SK-N-SH treated with all-trans-retinoic acid at 6 μM for 48 hours (cell line): ENCODE measurements around the gene HRH2.

Experiments used
- ATAC-seq: fragments of 200-7000 bp; cut with Tn5 transposase; 3 replicates; pipeline ENCODE4 v1.9.1; 2020; ENCODE audit warnings: mild to moderate bottlenecking, moderate library complexity
- ARNTL ChIP-seq: fragments of 450-650 bp; formaldehyde crosslinking; IDR thresholded peaks from 2 replicates; pipeline ENCODE4 v1.5.0; 2020; ENCODE audit warnings: low read depth, mild to moderate bottlenecking, moderate library complexity, borderline replicate concordance
- BACH2 ChIP-seq: fragments of 250-450 bp; sonication (Bioruptor Pico); IDR thresholded peaks from 2 replicates; pipeline ENCODE4 v1.9.0; 2021; ENCODE audit warnings: mild to moderate bottlenecking, borderline replicate concordance
- CSDC2 ChIP-seq: fragments of 250-450 bp; sonication (Bioruptor Pico); IDR thresholded peaks from 2 replicates; pipeline ENCODE4 v1.5.0; 2020; ENCODE audit warnings: mild to moderate bottlenecking, moderate library complexity
- ESRRG ChIP-seq: fragments of 250-450 bp; sonication (Bioruptor Pico); IDR thresholded peaks from 2 replicates; pipeline ENCODE4 v1.6.1; 2021; ENCODE audit warnings: mild to moderate bottlenecking
- GLIS3 ChIP-seq: fragments of 250-450 bp; sonication (Bioruptor Pico); IDR thresholded peaks from 2 replicates; pipeline ENCODE4 v1.5.0; 2020; ENCODE audit warnings: mild to moderate bottlenecking, moderate library complexity
- ISL1 ChIP-seq: fragments of 250-450 bp; sonication (Bioruptor Pico); IDR thresholded peaks from 2 replicates; pipeline ENCODE4 v2.1.2; 2022; ENCODE audit warnings: mild to moderate bottlenecking, moderate library complexity
- OSR1 ChIP-seq: fragments of 250-450 bp; sonication (Bioruptor Pico); IDR thresholded peaks from 2 replicates; pipeline ENCODE4 v1.8.0; 2022; ENCODE audit warnings: moderate library complexity, mild to moderate bottlenecking, inconsistent platforms
- PPARA ChIP-seq: fragments of 250-450 bp; sonication (Bioruptor Pico); IDR thresholded peaks from 2 replicates; pipeline ENCODE4 v1.5.0; 2020; ENCODE audit warnings: mild to moderate bottlenecking, borderline replicate concordance
- SNAI2 ChIP-seq: fragments of 250-450 bp; sonication (Bioruptor Pico); IDR thresholded peaks from 2 replicates; pipeline ENCODE4 v1.5.0; 2020; ENCODE audit warnings: mild to moderate bottlenecking, moderate library complexity
- TCF4 ChIP-seq: fragments of 250-450 bp; sonication (Bioruptor Pico); IDR thresholded peaks from 2 replicates; pipeline ENCODE4 v1.8.0; 2021; ENCODE audit warnings: mild to moderate bottlenecking, moderate library complexity, borderline replicate concordance
- TOX ChIP-seq: fragments of 250-450 bp; sonication (Bioruptor Pico); IDR thresholded peaks from 2 replicates; pipeline ENCODE4 v1.8.0; 2021; ENCODE audit warnings: mild to moderate bottlenecking, moderate library complexity, borderline replicate concordance
- ZFP3 ChIP-seq: fragments of 250-450 bp; sonication (Bioruptor Pico); IDR thresholded peaks from 2 replicates; pipeline ENCODE4 v1.5.0; 2020; ENCODE audit warnings: mild to moderate bottlenecking, moderate library complexity
- ZFP30 ChIP-seq: fragments of 450-650 bp; formaldehyde crosslinking; IDR thresholded peaks from 2 replicates; pipeline ENCODE4 v1.5.0; 2022; ENCODE audit warnings: mild to moderate bottlenecking, moderate library complexity
- ZNF565 ChIP-seq: fragments of 450-650 bp; formaldehyde crosslinking; conservative IDR thresholded peaks from 2 replicates; pipeline ENCODE4 v1.5.0; 2020; ENCODE audit warnings: low read depth, mild to moderate bottlenecking, moderate library complexity
- ZNF70 ChIP-seq: fragments of 450-650 bp; formaldehyde crosslinking; IDR thresholded peaks from 2 replicates; pipeline ENCODE4 v1.5.0; 2020; ENCODE audit warnings: mild to moderate bottlenecking, moderate library complexity
- ZNF8 ChIP-seq: fragments of 450-650 bp; formaldehyde crosslinking; IDR thresholded peaks from 2 replicates; pipeline ENCODE4 v1.5.0; 2020; ENCODE audit warnings: mild to moderate bottlenecking, moderate library complexity
- TF ChIP-seq, protein P1 (sequence below): fragments of 250-450 bp; sonication (Bioruptor Pico); IDR thresholded peaks from 2 replicates; pipeline ENCODE4 v1.5.0; 2020; ENCODE audit warnings: mild to moderate bottlenecking, moderate library complexity
- TF ChIP-seq, protein P2 (sequence below): fragments of 250-450 bp; sonication (Bioruptor Pico); IDR thresholded peaks from 2 replicates; pipeline ENCODE4 v1.8.0; 2020; ENCODE audit warnings: mild to moderate bottlenecking, moderate library complexity, borderline replicate concordance
- TF ChIP-seq, protein P3 (sequence below): fragments of 250-450 bp; sonication (Bioruptor Pico); IDR thresholded peaks from 2 replicates; pipeline ENCODE4 v1.5.1; 2021; ENCODE audit warnings: mild to moderate bottlenecking, moderate library complexity
- TF ChIP-seq, protein P4 (sequence below): fragments of 250-450 bp; sonication (Bioruptor Pico); IDR thresholded peaks from 2 replicates; pipeline ENCODE4 v1.5.1; 2020; ENCODE audit warnings: low read depth, mild to moderate bottlenecking, moderate library complexity
- TF ChIP-seq, protein P5 (sequence below): fragments of 250-450 bp; sonication (Bioruptor Pico); IDR thresholded peaks from 2 replicates; pipeline ENCODE4 v1.8.0; 2021; ENCODE audit warnings: low read depth, mild to moderate bottlenecking, moderate library complexity, borderline replicate concordance

Gene HRH2

DNA sequence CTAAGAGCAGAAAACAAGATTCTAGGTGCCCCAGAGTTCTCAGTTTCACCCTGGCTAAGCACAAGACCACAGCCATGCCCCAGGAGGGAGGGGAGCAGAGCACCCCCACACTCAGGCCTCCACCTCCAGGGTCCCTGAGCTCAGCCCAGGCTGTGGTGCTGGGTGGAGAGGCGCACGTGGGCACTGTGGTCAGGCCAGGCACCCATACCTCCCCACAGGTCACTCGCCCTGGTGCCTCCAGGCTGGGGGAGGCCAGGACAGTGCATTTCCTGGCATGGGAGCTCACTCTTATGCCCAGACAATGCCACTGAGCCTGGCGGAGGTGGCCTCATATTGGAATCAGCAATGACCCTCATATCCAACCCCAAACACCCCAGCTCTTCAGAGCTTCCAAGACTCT lies 78.8 kb downstream of the HRH2 start:
- TF ChIP-seq GLIS3 (CRISPR knock-in tag), result no peak
- no peak for TF ChIP-seq SNAI2 (CRISPR knock-in tag)
- TF ChIP-seq BACH2 (CRISPR knock-in tag), result no peak
- no peak for TF ChIP-seq ISL1
- no peak for ATAC-seq

DNA sequence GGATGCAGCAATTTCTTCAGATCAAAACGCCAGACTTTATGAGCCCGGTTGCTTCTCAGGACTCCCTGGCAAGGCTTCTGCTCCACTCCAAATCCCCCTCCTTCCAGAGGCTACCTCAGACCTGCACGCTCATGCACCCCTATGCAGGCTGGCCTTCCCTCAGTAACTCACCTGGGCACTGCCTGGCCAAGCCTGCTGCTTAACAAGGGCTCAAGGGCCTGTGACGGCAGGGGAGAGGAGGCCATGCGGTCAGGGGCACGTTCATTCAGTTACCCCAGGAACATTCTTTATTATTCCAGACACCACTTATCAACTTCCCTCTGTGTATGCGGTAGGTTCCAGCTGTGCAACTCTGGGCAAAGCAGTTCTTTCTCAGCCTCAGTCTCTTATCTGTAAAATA lies 79.6 kb downstream of the HRH2 start:
- no peak for ATAC-seq
- no peak for TF ChIP-seq TCF4 (CRISPR knock-in tag)
- TF ChIP-seq, protein P1, sequence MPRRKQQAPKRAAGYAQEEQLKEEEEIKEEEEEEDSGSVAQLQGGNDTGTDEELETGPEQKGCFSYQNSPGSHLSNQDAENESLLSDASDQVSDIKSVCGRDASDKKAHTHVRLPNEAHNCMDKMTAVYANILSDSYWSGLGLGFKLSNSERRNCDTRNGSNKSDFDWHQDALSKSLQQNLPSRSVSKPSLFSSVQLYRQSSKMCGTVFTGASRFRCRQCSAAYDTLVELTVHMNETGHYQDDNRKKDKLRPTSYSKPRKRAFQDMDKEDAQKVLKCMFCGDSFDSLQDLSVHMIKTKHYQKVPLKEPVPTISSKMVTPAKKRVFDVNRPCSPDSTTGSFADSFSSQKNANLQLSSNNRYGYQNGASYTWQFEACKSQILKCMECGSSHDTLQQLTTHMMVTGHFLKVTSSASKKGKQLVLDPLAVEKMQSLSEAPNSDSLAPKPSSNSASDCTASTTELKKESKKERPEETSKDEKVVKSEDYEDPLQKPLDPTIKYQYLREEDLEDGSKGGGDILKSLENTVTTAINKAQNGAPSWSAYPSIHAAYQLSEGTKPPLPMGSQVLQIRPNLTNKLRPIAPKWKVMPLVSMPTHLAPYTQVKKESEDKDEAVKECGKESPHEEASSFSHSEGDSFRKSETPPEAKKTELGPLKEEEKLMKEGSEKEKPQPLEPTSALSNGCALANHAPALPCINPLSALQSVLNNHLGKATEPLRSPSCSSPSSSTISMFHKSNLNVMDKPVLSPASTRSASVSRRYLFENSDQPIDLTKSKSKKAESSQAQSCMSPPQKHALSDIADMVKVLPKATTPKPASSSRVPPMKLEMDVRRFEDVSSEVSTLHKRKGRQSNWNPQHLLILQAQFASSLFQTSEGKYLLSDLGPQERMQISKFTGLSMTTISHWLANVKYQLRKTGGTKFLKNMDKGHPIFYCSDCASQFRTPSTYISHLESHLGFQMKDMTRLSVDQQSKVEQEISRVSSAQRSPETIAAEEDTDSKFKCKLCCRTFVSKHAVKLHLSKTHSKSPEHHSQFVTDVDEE (CRISPR knock-in tag), result no peak
- no peak for TF ChIP-seq ZFP30
- no peak for TF ChIP-seq TOX (CRISPR knock-in tag)
- no peak for TF ChIP-seq BACH2 (CRISPR knock-in tag)
- no peak for TF ChIP-seq PPARA (CRISPR knock-in tag)
- no peak for TF ChIP-seq SNAI2 (CRISPR knock-in tag)
- TF ChIP-seq CSDC2 (CRISPR knock-in tag), result no peak
- TF ChIP-seq ZNF565, result no peak
- TF ChIP-seq ESRRG (CRISPR knock-in tag), result no peak
- TF ChIP-seq, protein P2, sequence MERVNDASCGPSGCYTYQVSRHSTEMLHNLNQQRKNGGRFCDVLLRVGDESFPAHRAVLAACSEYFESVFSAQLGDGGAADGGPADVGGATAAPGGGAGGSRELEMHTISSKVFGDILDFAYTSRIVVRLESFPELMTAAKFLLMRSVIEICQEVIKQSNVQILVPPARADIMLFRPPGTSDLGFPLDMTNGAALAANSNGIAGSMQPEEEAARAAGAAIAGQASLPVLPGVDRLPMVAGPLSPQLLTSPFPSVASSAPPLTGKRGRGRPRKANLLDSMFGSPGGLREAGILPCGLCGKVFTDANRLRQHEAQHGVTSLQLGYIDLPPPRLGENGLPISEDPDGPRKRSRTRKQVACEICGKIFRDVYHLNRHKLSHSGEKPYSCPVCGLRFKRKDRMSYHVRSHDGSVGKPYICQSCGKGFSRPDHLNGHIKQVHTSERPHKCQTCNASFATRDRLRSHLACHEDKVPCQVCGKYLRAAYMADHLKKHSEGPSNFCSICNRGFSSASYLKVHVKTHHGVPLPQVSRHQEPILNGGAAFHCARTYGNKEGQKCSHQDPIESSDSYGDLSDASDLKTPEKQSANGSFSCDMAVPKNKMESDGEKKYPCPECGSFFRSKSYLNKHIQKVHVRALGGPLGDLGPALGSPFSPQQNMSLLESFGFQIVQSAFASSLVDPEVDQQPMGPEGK (CRISPR knock-in tag), result no peak
- TF ChIP-seq ARNTL (CRISPR knock-in tag), result no peak

DNA sequence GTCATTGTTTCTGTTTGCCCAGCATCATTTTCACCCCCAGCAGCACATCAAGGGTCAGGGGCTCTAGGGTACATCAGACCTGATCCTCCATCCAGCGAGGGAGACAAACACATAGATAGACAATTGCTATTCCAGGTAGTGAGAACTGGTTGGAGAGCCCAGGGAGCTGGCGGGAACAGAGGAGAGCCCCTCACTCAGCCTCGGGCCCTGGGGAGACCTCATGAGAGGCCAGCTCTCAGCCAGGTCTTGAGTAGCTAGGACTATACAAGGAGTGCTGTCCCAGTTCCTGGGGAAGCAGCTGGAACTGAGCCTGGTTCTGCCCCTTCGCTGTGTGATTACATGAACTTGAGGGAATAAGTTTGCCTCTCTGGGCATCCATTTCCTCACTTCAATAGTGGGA lies 80.3 kb downstream of the HRH2 start:
- no peak for ATAC-seq
- no peak for TF ChIP-seq GLIS3 (CRISPR knock-in tag)

DNA sequence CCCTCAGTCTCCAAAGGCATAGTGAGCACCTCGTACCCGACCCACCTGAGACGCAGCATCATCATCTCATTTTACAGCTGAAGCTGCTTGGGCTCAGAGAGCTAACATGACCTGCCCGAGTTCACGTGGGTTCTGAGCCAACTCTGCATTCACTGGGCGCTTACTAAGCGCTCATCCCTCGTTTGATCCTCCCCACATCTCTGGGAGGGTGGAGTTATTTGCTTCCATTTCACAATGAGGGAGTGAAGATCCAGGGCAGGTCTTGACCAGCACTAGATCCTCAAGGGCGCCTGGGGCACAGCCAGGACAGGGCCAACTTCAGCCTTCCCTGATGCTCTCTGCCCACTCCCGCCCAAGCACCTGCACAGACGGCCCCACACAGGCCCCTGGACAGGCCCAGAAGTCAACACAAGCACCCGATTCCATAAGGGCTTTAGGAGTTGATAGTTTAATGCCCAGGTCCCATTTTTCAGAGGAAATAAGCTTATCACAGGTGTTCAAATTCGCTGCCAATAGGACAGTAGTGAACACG lies 80.8 kb downstream of the HRH2 start:
- TF ChIP-seq TCF4 (CRISPR knock-in tag) (no peak), ZNF565 (no peak), SNAI2 (CRISPR knock-in tag) (no peak), CSDC2 (CRISPR knock-in tag) (no peak), ARNTL (CRISPR knock-in tag) (no peak), OSR1 (CRISPR knock-in tag) (no peak), PPARA (CRISPR knock-in tag) (no peak)
- no peak for ATAC-seq

DNA sequence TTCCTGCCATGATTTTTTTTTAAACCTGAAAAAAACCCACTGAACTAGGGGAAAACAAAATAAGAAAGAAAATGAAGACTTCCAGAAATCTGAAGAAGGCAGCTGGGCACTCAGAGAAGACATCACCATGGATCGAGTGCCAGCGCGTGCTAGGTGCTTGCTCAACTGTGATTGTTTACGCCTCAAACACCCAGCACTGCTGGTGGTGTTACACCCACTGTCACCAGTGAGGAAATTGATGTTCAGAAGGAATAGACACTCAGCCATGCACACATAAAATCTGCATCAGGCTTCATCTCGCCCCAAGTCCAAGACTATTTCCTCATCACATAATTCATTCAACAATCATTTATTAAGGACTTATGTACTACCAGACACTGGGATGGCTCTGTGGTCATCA lies 82.1 kb downstream of the HRH2 start:
- TF ChIP-seq, protein P3, sequence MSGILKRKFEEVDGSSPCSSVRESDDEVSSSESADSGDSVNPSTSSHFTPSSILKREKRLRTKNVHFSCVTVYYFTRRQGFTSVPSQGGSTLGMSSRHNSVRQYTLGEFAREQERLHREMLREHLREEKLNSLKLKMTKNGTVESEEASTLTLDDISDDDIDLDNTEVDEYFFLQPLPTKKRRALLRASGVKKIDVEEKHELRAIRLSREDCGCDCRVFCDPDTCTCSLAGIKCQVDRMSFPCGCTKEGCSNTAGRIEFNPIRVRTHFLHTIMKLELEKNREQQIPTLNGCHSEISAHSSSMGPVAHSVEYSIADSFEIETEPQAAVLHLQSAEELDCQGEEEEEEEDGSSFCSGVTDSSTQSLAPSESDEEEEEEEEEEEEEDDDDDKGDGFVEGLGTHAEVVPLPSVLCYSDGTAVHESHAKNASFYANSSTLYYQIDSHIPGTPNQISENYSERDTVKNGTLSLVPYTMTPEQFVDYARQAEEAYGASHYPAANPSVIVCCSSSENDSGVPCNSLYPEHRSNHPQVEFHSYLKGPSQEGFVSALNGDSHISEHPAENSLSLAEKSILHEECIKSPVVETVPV (CRISPR knock-in tag), result no peak
- TF ChIP-seq, protein P4, sequence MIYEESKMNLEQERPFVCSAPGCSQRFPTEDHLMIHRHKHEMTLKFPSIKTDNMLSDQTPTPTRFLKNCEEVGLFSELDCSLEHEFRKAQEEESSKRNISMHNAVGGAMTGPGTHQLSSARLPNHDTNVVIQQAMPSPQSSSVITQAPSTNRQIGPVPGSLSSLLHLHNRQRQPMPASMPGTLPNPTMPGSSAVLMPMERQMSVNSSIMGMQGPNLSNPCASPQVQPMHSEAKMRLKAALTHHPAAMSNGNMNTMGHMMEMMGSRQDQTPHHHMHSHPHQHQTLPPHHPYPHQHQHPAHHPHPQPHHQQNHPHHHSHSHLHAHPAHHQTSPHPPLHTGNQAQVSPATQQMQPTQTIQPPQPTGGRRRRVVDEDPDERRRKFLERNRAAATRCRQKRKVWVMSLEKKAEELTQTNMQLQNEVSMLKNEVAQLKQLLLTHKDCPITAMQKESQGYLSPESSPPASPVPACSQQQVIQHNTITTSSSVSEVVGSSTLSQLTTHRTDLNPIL (CRISPR knock-in tag), result no peak
- no peak for TF ChIP-seq ZNF8 (CRISPR knock-in tag)
- TF ChIP-seq ZNF565, result no peak
- TF ChIP-seq, protein P5, sequence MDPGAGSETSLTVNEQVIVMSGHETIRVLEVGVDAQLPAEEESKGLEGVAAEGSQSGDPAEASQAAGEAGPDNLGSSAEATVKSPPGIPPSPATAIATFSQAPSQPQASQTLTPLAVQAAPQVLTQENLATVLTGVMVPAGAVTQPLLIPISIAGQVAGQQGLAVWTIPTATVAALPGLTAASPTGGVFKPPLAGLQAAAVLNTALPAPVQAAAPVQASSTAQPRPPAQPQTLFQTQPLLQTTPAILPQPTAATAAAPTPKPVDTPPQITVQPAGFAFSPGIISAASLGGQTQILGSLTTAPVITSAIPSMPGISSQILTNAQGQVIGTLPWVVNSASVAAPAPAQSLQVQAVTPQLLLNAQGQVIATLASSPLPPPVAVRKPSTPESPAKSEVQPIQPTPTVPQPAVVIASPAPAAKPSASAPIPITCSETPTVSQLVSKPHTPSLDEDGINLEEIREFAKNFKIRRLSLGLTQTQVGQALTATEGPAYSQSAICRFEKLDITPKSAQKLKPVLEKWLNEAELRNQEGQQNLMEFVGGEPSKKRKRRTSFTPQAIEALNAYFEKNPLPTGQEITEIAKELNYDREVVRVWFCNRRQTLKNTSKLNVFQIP (CRISPR knock-in tag), result no peak
- no peak for TF ChIP-seq ARNTL (CRISPR knock-in tag)
- no peak for TF ChIP-seq OSR1 (CRISPR knock-in tag)
- TF ChIP-seq ZNF70, result no peak
- no peak for TF ChIP-seq TCF4 (CRISPR knock-in tag)
- no peak for TF ChIP-seq ZFP3 (CRISPR knock-in tag)
- no peak for TF ChIP-seq ESRRG (CRISPR knock-in tag)
- TF ChIP-seq, all 23 proteins: peak for 0
- no peak for ATAC-seq
